Activated CD4-positive, CD25-positive, alpha-beta regulatory T cell (primary cell): Measurements from ENCODE around the gene RAI2.

Source experiments
- DNase-seq, 4 experiments: peaks; one replicate each; lab custom pipeline; 2025; lab: John Stamatoyannopoulos, UW

The RAI2 gene

DNA sequence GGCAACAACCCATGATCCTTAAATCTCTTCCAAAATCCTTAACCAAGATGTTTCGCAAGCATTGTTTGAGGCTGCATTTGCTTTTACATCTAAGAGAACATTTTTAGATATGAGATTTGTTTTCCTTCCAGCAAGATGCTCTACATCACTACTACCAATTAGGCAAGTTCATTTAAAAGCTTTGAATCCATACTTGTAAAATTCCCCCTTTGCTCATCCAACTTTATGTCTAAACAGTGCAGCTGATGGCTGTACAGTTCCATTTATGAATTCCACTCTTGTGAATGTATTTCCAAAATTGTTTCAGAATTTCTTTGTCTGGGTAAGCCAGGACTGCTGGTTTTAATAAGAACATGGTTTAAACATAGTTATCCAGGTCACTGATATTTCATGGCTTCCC, 31.5 kb downstream of the RAI2 start:
- DNase-seq = no peak

- DNase-seq = no peak
Measured at GRCh38 chrX:17828171-17828570, 32.9 kb downstream of the RAI2 start.

- no peak for DNase-seq
Measured at GRCh38 chrX:17826609-17827496, 34.2 kb downstream of the RAI2 start.

DNA sequence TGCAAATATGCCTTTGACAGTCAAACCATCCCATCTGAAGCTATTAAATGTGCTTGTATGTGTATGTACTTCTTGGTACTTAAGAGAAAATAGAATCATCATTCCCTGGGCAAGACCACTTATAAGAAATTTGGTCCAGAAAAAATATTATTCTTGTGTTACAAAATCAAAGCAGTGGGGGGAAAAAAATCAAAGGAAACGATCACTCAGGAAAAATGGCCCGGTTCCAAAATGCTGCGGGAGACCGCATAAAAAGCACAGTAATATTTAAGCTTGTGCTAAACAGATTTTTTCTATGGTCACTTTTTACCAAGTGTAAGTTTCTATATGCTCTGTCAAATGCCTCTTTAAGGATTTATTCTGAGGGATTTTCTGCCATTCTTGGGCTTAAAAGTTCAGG, 36.1 kb downstream of the RAI2 start:
- DNase-seq = no peak

- DNase-seq = no peak
Measured at GRCh38 chrX:17822351-17822750, 38.7 kb downstream of the RAI2 start.

- DNase-seq = no peak
Measured at GRCh38 chrX:17820100-17820499, 41.0 kb downstream of the RAI2 start.

GRCh38 chrX:17818726-17819125, 42.4 kb downstream of the RAI2 start:
- no peak for DNase-seq

DNA sequence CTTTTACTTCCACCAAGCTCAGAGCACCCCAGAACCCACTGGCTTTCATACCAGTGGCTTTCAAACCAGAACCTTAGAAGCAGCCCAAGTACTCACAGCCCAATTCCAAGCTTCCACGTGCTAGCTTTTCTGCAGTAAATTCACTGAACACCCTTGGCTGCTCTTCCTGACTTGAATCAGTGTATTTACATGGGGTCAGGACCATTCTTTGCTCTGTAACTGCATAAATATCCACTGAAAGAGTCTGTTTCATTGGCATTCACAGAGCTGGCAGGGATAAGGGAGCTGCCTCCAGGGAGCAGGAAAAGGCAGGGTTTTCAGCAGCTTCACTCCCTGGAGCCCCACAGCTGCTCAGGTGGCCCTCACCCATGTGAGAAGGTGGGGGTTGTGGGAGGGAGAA, 43.8 kb downstream of the RAI2 start:
- DNase-seq = no peak

- no peak for DNase-seq
Measured at GRCh38 chrX:17814557-17814956, 46.5 kb downstream of the RAI2 start.

DNA sequence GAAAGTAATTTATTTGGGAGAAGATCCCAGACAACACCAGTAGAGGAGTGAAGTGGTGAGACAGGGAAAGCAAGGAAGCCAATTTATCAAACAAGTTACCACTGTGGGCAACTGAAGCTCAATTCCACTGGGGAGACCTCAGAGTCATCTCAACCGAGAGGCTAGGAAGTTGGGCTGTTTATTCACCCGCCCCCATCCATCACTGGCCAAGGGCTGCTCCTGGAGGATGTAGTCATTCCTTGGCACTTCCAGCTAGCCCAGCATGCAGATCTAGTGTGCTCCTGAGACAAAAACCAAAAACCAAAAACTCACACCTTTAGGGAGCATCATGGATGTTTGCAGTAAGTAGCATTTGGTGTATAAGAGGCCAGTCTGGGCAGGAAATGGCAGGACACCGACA, 47.0 kb downstream of the RAI2 start:
- no peak for DNase-seq

DNA sequence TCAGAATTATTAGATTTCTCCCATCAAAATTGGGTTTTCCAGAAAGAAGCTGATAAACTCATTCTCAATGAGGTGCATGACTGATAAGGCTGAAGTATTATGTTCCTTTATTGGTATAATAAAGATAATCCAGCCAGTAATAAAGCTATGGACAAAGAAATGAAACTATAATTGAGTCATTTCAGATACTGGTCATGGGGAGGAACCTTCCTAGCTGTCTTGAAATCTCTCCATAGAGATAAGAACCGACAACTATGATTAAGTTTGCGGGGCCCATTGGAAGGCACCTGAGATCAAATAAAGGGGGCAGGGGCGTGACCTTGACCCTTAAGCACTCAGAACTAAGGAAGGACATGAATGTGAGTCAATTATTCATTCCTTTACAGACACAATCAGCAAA, 47.8 kb downstream of the RAI2 start:
- no peak for DNase-seq

- DNase-seq = no peak
Measured at GRCh38 chrX:17812763-17813162, 48.3 kb downstream of the RAI2 start.

DNA sequence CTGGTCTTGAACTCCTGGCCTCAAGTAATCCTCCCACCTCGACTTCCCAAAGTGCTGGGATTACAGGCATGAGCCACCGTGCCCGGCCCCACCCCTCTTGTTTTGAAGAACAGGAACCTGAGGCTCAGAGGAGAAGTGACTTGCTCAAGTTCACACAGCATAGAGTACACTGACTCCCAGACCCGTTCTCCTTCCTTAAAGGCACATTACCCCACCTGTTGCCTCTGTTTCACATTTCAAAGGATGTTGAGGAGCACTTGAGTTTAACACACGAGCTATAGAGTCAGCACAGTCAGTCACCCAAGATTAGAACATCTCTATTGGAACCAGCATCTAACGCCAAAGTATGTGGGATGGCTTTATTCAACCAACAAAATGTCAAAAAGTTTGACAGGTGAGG, 51.1 kb downstream of the RAI2 start:
- DNase-seq = no peak

GRCh38 chrX:17809273-17809672, 51.8 kb downstream of the RAI2 start:
- no peak for DNase-seq

DNA sequence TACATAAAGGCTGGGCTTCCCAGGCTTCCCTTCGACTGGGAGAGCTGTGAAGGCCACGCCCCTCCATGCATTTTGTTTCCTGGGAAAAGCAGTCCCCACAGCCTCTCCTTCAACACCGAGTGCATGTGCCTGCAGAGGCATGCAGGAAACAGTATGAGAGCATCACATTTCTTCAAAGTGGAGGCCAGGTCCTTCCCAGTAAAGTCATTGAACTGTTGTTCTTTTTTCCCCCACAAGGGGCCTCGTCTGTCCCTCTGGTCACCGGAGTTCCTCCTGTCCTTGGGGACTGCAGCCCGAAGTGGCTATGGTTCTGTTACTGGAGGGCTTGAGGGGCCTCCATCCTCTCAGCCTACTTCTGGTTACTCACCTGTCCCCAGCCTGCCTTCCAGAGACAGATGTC, 56.0 kb downstream of the RAI2 start:
- no peak for DNase-seq

GRCh38 chrX:17803449-17803848, 57.6 kb downstream of the RAI2 start:
- DNase-seq = no peak

- DNase-seq = no peak
Measured at GRCh38 chrX:17802756-17803155, 58.3 kb downstream of the RAI2 start.

- no peak for DNase-seq
Measured at GRCh38 chrX:17801431-17801830, 59.7 kb downstream of the RAI2 start.

- DNase-seq = no peak
Measured at GRCh38 chrX:17798921-17799320, 62.2 kb downstream of the RAI2 start.

- peak; percentile 60 to 89 (median 68) for DNase-seq
Measured at GRCh38 chrX:17792826-17793225, 68.3 kb downstream of the RAI2 start.

DNA sequence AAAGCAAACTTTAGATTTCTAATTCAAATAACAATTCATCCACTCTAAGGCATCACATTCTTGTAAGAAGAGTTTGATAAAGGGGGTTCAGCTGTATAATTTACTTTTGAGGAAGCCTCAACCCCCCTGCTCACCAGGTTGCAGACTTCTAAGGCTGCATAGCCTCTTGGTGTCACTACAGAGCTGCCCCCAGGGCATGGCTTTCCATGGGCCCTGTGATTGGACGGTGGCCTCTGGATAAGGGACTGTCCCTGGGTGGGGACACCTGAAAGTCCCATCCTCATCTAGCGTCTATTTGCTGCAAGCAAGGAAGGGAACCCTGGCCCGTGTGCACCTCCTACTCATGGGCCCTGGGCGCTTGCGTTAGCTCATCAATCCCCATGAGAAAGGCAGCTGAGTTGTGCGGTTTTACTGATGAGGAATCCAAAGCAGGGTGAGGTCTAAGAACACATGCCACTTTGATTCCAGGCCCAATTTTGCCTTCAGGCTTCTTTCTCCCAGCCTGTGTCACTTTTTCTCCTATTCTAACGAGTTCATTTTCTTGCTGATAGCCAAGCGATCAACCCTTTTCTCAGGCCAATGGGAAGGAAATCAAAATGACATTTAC, 72.0 kb downstream of the RAI2 start:
- no peak for DNase-seq

- no peak for DNase-seq
Measured at GRCh38 chrX:17788439-17788838, 72.7 kb downstream of the RAI2 start.

GRCh38 chrX:17787557-17787956, 73.5 kb downstream of the RAI2 start:
- no peak for DNase-seq
